Mesendoderm (in vitro differentiated cells): Measurements from ENCODE around the gene ADAMTSL1.

Experiments
- DNase-seq: peaks from one replicate; pipeline ENCODE4 v3.0.0; 2013
- H2AK5ac ChIP-seq: 2 replicates; pipeline ENCODE4 v1.6.1; 2013; ENCODE audit warnings: low read length, inconsistent platforms
- H2BK120ac ChIP-seq: 2 replicates; pipeline ENCODE4 v1.6.1; 2013; ENCODE audit warnings: low read depth, mild to moderate bottlenecking, low read length, moderate library complexity, mixed read lengths
- H2BK15ac ChIP-seq: replicated peaks from 2 replicates; pipeline ENCODE4 v1.6.1; 2013; ENCODE audit warnings: low read depth, mild to moderate bottlenecking, moderate library complexity
- H2BK5ac ChIP-seq: 2 replicates; pipeline ENCODE4 v1.6.1; 2013; ENCODE audit warnings: low read length, inconsistent platforms
- H3K18ac ChIP-seq: 2 replicates; pipeline ENCODE4 v1.6.1; 2013; ENCODE audit warnings: mild to moderate bottlenecking, low read length, mixed read lengths
- H3K23ac ChIP-seq: one replicate; pipeline ENCODE4 v1.6.1; 2013; ENCODE audit warnings: low read length
- H3K27ac ChIP-seq: 2 replicates; pipeline ENCODE4 v1.5.1; 2013; ENCODE audit warnings: low read depth, mild to moderate bottlenecking, inconsistent platforms, low read length, moderate library complexity
- H3K27me3 ChIP-seq: 2 replicates; pipeline ENCODE4 v1.6.1; 2013; ENCODE audit warnings: low read length, control low read depth, mild to moderate bottlenecking, inconsistent platforms; ENCODE audit not compliant: insufficient read depth, poor library complexity
- H3K36me3 ChIP-seq: 2 replicates; pipeline ENCODE4 v1.6.1; 2013; ENCODE audit warnings: low read length, inconsistent platforms; ENCODE audit not compliant: control insufficient read depth, insufficient read depth
- H3K4ac ChIP-seq: one replicate; pipeline ENCODE4 v1.6.1; 2013; ENCODE audit warnings: low read depth, mild to moderate bottlenecking, low read length, moderate library complexity
- H3K4me1 ChIP-seq: 2 replicates; pipeline ENCODE4 v1.6.1; 2013; ENCODE audit warnings: low read depth, low read length, inconsistent platforms; ENCODE audit not compliant: control insufficient read depth
- H3K4me2 ChIP-seq: 2 replicates; pipeline ENCODE4 v1.6.1; 2013; ENCODE audit warnings: low read length
- H3K4me3 ChIP-seq: 2 replicates; pipeline ENCODE4 v1.5.1; 2013; ENCODE audit warnings: mild to moderate bottlenecking, low read length
- H3K56ac ChIP-seq: one replicate; pipeline ENCODE4 v1.6.1; 2013; ENCODE audit warnings: low read length
- H3K79me1 ChIP-seq: 2 replicates; pipeline ENCODE4 v1.6.1; 2013; ENCODE audit warnings: low read length, inconsistent platforms
- H3K79me2 ChIP-seq: 2 replicates; pipeline ENCODE4 v1.6.1; 2013; ENCODE audit warnings: mild to moderate bottlenecking, low read length; ENCODE audit not compliant: control insufficient read depth, insufficient read depth
- H3K9ac ChIP-seq: 2 replicates; pipeline ENCODE4 v1.6.1; 2013; ENCODE audit warnings: low read length, inconsistent platforms
- H4K5ac ChIP-seq: one replicate; pipeline ENCODE4 v1.6.1; 2013; ENCODE audit warnings: low read length
- H4K8ac ChIP-seq: one replicate; pipeline ENCODE4 v1.6.1; 2013; ENCODE audit warnings: low read depth, mild to moderate bottlenecking, control low read depth, low read length, moderate library complexity
- WGBS: extraction: QIAGEN DNeasy Blood & Tissue Kit; methylation state at CpG from one replicate; pipeline ENCODE4 v1.1.7; 2013; ENCODE audit warnings: low lambda C conversion rate, missing lambda C conversion rate; ENCODE audit not compliant: insufficient coverage; ENCODE audit errors: extremely low coverage; 5-methylcytosine and 5-hydroxymethylcytosine counted together

The ADAMTSL1 gene

GRCh38 chr9:18437315-18438201 lies 36.4 kb upstream of the ADAMTSL1 start:
- no peaks in the 10 kb centered on the region for H3K79me1 ChIP-seq
- H3K9ac ChIP-seq: no peak overlapping the region
- no peak overlapping the region for H2AK5ac ChIP-seq
- no peak overlapping the region for H2BK15ac ChIP-seq
- no peak overlapping the region for H3K23ac ChIP-seq
- no peak overlapping the region for H3K4me3 ChIP-seq
- peaks cover 3% of the 10 kb centered on the region for H3K4me1 ChIP-seq
- H3K18ac ChIP-seq: no peak overlapping the region
- H3K56ac ChIP-seq: peak overlapping the region; percentile 17
- no CpG with 5 or more reads among the region's 9 CpGs for WGBS
- no peak overlapping the region for H3K4ac ChIP-seq
- no peak overlapping the region for H2BK120ac ChIP-seq
- H4K8ac ChIP-seq: no peak overlapping the region
- H3K27me3 ChIP-seq: no peaks in the 10 kb centered on the region
- H3K79me2 ChIP-seq: no peaks in the 10 kb centered on the region
- no peak overlapping the region for H3K27ac ChIP-seq
- H2BK5ac ChIP-seq: no peak overlapping the region
- no peaks in the 10 kb centered on the region for H3K36me3 ChIP-seq
- peak; percentile 77 for DNase-seq
- H4K5ac ChIP-seq: no peak overlapping the region
- no peak overlapping the region for H3K4me2 ChIP-seq

GRCh38 chr9:18438300-18438925 lies 35.5 kb upstream of the ADAMTSL1 start:
- Histone ChIP-seq H2BK15ac (no peak overlapping the region), H4K8ac (no peak overlapping the region), H4K5ac (no peak overlapping the region), H2AK5ac (no peak overlapping the region), H3K23ac (no peak overlapping the region), H3K36me3 (no peaks in the 10 kb centered on the region), H3K4ac (no peak overlapping the region), H3K27me3 (no peaks in the 10 kb centered on the region), H2BK5ac (no peak overlapping the region), H3K18ac (no peak overlapping the region), H3K79me1 (no peaks in the 10 kb centered on the region), H3K79me2 (no peaks in the 10 kb centered on the region), H3K9ac (peak overlapping the region; percentile 2), H3K56ac (peak overlapping the region; percentile 85), H3K27ac (no peak overlapping the region), H2BK120ac (no peak overlapping the region), H3K4me2 (peak overlapping the region; percentile 5), H3K4me1 (peaks cover 3% of the 10 kb centered on the region), H3K4me3 (no peak overlapping the region)
- WGBS: no CpG with 5 or more reads among the region's 31 CpGs
- DNase-seq: peak; percentile 83

GRCh38 chr9:18438951-18439350 lies 35.0 kb upstream of the ADAMTSL1 start:
- H2BK120ac ChIP-seq: no peak overlapping the region
- no peak overlapping the region for H2AK5ac ChIP-seq
- no peak overlapping the region for H3K23ac ChIP-seq
- peak overlapping the region; percentile 85 for H3K56ac ChIP-seq
- no peak overlapping the region for H2BK5ac ChIP-seq
- H3K4me1 ChIP-seq: peaks cover 3% of the 10 kb centered on the region
- H3K27ac ChIP-seq: no peak overlapping the region
- no peak overlapping the region for H3K4me2 ChIP-seq
- H3K36me3 ChIP-seq: no peaks in the 10 kb centered on the region
- H3K79me2 ChIP-seq: no peaks in the 10 kb centered on the region
- no peaks in the 10 kb centered on the region for H3K79me1 ChIP-seq
- no peaks in the 10 kb centered on the region for H3K27me3 ChIP-seq
- H3K4me3 ChIP-seq: no peak overlapping the region
- H3K18ac ChIP-seq: no peak overlapping the region
- peak; percentile 14 for DNase-seq
- no peak overlapping the region for H3K9ac ChIP-seq
- H4K5ac ChIP-seq: no peak overlapping the region
- WGBS: no CpG with 5 or more reads among the region's 7 CpGs
- no peak overlapping the region for H4K8ac ChIP-seq
- no peak overlapping the region for H3K4ac ChIP-seq
- no peak overlapping the region for H2BK15ac ChIP-seq

- no peak overlapping the region for H3K9ac ChIP-seq
- no peaks in the 10 kb centered on the region for H3K79me1 ChIP-seq
- H3K4me1 ChIP-seq: peaks cover 3% of the 10 kb centered on the region
- no peak overlapping the region for H3K18ac ChIP-seq
- no CpG with 5 or more reads among the region's 1 CpG for WGBS
- H2BK5ac ChIP-seq: no peak overlapping the region
- no peak overlapping the region for H4K5ac ChIP-seq
- no peak overlapping the region for H3K23ac ChIP-seq
- no peaks in the 10 kb centered on the region for H3K27me3 ChIP-seq
- DNase-seq: no peak
- no peak overlapping the region for H2BK15ac ChIP-seq
- no peak overlapping the region for H4K8ac ChIP-seq
- no peak overlapping the region for H2AK5ac ChIP-seq
- H3K27ac ChIP-seq: no peak overlapping the region
- no peaks in the 10 kb centered on the region for H3K79me2 ChIP-seq
- H2BK120ac ChIP-seq: no peak overlapping the region
- H3K4me3 ChIP-seq: no peak overlapping the region
- no peak overlapping the region for H3K4ac ChIP-seq
- H3K56ac ChIP-seq: no peak overlapping the region
- H3K4me2 ChIP-seq: no peak overlapping the region
- H3K36me3 ChIP-seq: no peaks in the 10 kb centered on the region
Measured at GRCh38 chr9:18441261-18441660, 32.7 kb upstream of the ADAMTSL1 start.

- Histone ChIP-seq H2AK5ac (no peak overlapping the region), H3K4me3 (no peak overlapping the region), H3K4ac (no peak overlapping the region), H3K56ac (no peak overlapping the region), H3K9ac (no peak overlapping the region), H3K27ac (no peak overlapping the region), H3K27me3 (no peaks in the 10 kb centered on the region), H4K8ac (peak overlapping the region; percentile 65), H2BK15ac (no peak overlapping the region), H3K79me2 (no peaks in the 10 kb centered on the region), H2BK120ac (peak overlapping the region; percentile 45), H3K36me3 (no peaks in the 10 kb centered on the region), H3K18ac (peak overlapping the region; percentile 84), H4K5ac (no peak overlapping the region), H2BK5ac (no peak overlapping the region), H3K4me1 (peaks cover under 1% of the 10 kb centered on the region), H3K79me1 (no peaks in the 10 kb centered on the region), H3K23ac (no peak overlapping the region), H3K4me2 (no peak overlapping the region)
- no CpG with 5 or more reads among the region's 6 CpGs for WGBS
- peak; percentile 92 for DNase-seq
Measured at GRCh38 chr9:18442629-18443491, 31.1 kb upstream of the ADAMTSL1 start.
